ENCODE data around the gene TNS4. TPM values are rescaled to one million over a fixed set of nuclear protein-coding genes. Genes with fewer than 3 reads are reported as not detected.
"Not testable (repeated sequence)": the region's sequence is repeated elsewhere in the genome, so short reads cannot be mapped to it uniquely, and the experiment has no call there.

The TNS4 gene
- total RNA-seq: 0.21 TPM

- no peak within 1 kb of the TSS for H3K4me3 ChIP-seq (ENCODE audit: low read length)
- no peaks in the 10 kb centered on the region for H3K9me3 ChIP-seq (ENCODE audit: low read depth, low read length)
- H3K27me3 ChIP-seq (ENCODE audit: insufficient read depth, low read length): peaks cover 3% of the 10 kb centered on the region
- H3K4me1 ChIP-seq (ENCODE audit: insufficient read depth, low read length): no peaks in the 10 kb centered on the region
Measured at GRCh38 chr17:40501499-40501911, at the start of gene TNS4. Gene TNS4, minus strand, starts transcription at chr17:40501623. Its CDS starts 5,198 bp downstream, at chr17:40496425.

DNA sequence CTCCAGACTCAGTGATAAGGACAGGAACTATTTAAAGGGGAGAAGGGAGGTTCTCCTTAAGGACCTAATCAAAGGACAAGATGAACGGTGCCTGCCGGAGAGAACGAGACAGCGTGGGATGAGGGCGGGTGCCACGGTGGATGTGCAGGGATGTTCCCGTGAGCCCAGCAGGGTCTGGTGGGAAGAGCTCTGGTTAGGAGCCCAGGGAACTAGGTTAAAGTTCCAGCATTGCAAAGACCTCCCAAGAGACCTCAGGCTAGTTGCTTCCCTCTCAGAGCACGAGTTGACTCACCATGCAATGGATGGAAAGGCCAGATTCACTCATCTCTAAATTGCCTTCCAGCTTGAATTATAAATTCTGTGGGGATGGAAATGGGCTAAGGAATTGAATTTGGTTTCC is 49.2 kb upstream of the TNS4 start:
- Histone ChIP-seq H3K9me3 (ENCODE audit: low read depth, low read length) (no peaks in the 10 kb centered on the region), H3K27me3 (ENCODE audit: insufficient read depth, low read length) (no peaks in the 10 kb centered on the region), H3K4me1 (ENCODE audit: insufficient read depth, low read length) (peaks cover 75% of the 10 kb centered on the region), H3K4me3 (ENCODE audit: low read length) (no peak overlapping the region)

- H3K4me3 ChIP-seq (ENCODE audit: low read length): no peak overlapping the region
- no peaks in the 10 kb centered on the region for H3K9me3 ChIP-seq (ENCODE audit: low read depth, low read length)
- peaks cover 61% of the 10 kb centered on the region for H3K4me1 ChIP-seq (ENCODE audit: insufficient read depth, low read length)
- H3K27me3 ChIP-seq (ENCODE audit: insufficient read depth, low read length): no peaks in the 10 kb centered on the region
Measured at GRCh38 chr17:40548982-40549685, 47.7 kb upstream of the TNS4 start.

- Histone ChIP-seq H3K4me1 (ENCODE audit: insufficient read depth, low read length) (peaks cover 57% of the 10 kb centered on the region), H3K27me3 (ENCODE audit: insufficient read depth, low read length) (no peaks in the 10 kb centered on the region), H3K9me3 (ENCODE audit: low read depth, low read length) (no peaks in the 10 kb centered on the region), H3K4me3 (ENCODE audit: low read length) (no peak overlapping the region)
Measured at GRCh38 chr17:40548491-40548981, 47.1 kb upstream of the TNS4 start.

DNA sequence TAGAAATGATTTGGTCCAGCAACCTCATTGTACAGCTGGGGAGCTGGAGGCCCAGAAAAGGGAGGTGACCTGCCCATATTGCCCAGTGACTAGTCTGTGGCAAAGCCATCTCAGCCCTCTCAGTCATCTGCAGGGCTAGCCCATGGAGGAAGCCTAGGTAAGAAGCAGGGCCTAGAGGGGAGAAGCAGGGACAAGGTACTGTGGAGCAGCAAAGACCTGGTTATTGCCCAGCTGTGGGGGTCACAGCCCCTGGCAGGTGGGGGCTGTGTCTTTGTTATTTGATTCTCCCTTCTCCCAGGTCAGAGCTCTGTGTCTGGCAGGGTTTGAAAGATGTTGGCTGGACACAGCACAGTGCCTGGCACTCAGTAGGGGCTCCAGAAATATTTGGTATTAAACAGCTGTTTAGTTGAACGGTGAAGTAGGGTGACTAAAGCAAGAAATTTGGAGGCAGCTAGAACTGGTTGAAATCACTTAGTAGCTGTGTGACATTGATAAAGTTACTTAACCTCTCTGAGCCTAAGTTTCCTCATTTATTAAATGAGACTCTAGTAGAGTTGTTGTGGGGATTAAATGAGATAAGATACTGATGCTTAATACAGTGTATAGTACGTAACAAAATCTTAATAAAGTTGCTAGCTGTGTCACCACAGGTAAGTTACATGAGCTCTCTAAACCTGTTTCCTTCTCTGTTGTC is 46.5 kb upstream of the TNS4 start:
- peaks cover 54% of the 10 kb centered on the region for H3K4me1 ChIP-seq (ENCODE audit: insufficient read depth, low read length)
- H3K27me3 ChIP-seq (ENCODE audit: insufficient read depth, low read length): no peaks in the 10 kb centered on the region
- H3K9me3 ChIP-seq (ENCODE audit: low read depth, low read length): no peaks in the 10 kb centered on the region
- no peak overlapping the region for H3K4me3 ChIP-seq (ENCODE audit: low read length)

DNA sequence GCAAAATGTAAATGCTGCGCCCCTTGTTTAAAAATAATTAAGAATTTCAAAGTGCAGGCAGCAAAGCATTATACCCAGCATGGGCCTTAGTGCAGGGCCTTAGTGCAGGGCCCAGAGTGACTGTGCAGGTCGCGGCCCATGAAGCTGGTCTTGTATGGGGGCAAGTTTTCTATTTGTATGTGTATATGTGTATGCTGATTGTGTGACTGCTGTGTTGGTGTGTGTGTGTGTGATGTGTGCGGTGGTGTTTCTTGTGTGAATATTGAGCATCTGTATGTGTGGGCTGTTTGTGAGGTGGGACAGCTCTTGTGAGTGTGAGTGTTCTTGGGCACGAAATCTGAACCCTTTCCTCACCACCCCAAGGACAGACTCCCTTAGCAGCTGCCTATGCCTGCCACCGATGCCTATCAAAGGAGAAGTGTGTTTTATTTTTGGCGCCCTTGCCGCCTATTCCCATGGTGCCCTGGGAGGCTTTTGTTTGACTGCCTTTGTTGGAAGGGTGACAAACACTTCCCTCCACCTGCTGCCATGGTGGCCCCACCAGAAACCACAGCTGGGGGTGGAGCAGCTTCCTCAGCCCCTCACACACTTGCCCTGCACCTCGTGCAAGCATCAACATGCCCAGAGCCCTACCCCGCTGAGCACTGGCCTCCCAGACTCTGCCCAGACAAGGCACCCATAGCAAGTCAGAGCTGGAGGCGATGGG is 45.8 kb upstream of the TNS4 start:
- no peak overlapping the region for H3K4me3 ChIP-seq (ENCODE audit: low read length)
- peaks cover 56% of the 10 kb centered on the region for H3K4me1 ChIP-seq (ENCODE audit: insufficient read depth, low read length)
- H3K27me3 ChIP-seq (ENCODE audit: insufficient read depth, low read length): no peaks in the 10 kb centered on the region

GRCh38 chr17:40546497-40546896 is 45.1 kb upstream of the TNS4 start:
- H3K27me3 ChIP-seq (ENCODE audit: insufficient read depth, low read length); H3K9me3 ChIP-seq (ENCODE audit: low read depth, low read length); H3K4me3 ChIP-seq (ENCODE audit: low read length): not testable (repeated sequence)
- H3K4me1 ChIP-seq (ENCODE audit: insufficient read depth, low read length): peaks cover 56% of the 10 kb centered on the region

More for the DNA sequence above, 45.8 kb upstream of the TNS4 start:
- H3K9me3 ChIP-seq (ENCODE audit: low read depth, low read length): no peaks in the 10 kb centered on the region

GRCh38 chr17:40545660-40546059 is 44.2 kb upstream of the TNS4 start:
- Histone ChIP-seq H3K4me1 (ENCODE audit: insufficient read depth, low read length) (peaks cover 59% of the 10 kb centered on the region), H3K9me3 (ENCODE audit: low read depth, low read length) (no peaks in the 10 kb centered on the region), H3K27me3 (ENCODE audit: insufficient read depth, low read length) (no peaks in the 10 kb centered on the region), H3K4me3 (ENCODE audit: low read length) (no peak overlapping the region)

- Histone ChIP-seq H3K9me3 (ENCODE audit: low read depth, low read length) (no peaks in the 10 kb centered on the region), H3K4me1 (ENCODE audit: insufficient read depth, low read length) (peaks cover 64% of the 10 kb centered on the region), H3K4me3 (ENCODE audit: low read length) (no peak overlapping the region), H3K27me3 (ENCODE audit: insufficient read depth, low read length) (no peaks in the 10 kb centered on the region)
Measured at GRCh38 chr17:40542558-40543411, 41.4 kb upstream of the TNS4 start.

- no peaks in the 10 kb centered on the region for H3K9me3 ChIP-seq (ENCODE audit: low read depth, low read length)
- H3K4me3 ChIP-seq (ENCODE audit: low read length): no peak overlapping the region
- H3K27me3 ChIP-seq (ENCODE audit: insufficient read depth, low read length): no peaks in the 10 kb centered on the region
- H3K4me1 ChIP-seq (ENCODE audit: insufficient read depth, low read length): peaks cover 60% of the 10 kb centered on the region
Measured at GRCh38 chr17:40541873-40542557, 40.6 kb upstream of the TNS4 start.

- peaks cover 65% of the 10 kb centered on the region for H3K4me1 ChIP-seq (ENCODE audit: insufficient read depth, low read length)
- H3K9me3 ChIP-seq (ENCODE audit: low read depth, low read length): no peaks in the 10 kb centered on the region
- no peaks in the 10 kb centered on the region for H3K27me3 ChIP-seq (ENCODE audit: insufficient read depth, low read length)
- H3K4me3 ChIP-seq (ENCODE audit: low read length): no peak overlapping the region
Measured at GRCh38 chr17:40541060-40541872, 39.8 kb upstream of the TNS4 start.

DNA sequence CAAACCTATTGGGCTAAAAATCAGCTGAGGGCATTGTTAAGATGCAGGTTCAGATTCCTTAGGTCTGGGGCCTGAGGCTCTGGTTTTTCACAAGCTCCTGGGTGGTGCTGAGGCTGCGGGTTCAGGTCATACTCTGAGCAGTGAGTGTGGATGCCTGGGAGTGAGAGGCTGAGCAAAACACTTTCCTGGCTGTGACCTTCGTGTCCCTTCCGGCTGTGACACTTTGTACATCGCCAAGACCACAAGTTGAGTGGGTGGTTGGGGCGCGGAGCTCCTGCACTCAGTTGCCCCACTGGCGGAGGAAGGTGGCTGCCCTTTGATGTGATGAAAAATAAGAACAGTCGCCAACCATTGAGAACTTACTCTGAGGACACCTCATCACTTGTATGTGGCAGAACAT is 39.0 kb upstream of the TNS4 start:
- no peaks in the 10 kb centered on the region for H3K9me3 ChIP-seq (ENCODE audit: low read depth, low read length)
- H3K4me3 ChIP-seq (ENCODE audit: low read length): no peak overlapping the region
- H3K4me1 ChIP-seq (ENCODE audit: insufficient read depth, low read length): peaks cover 69% of the 10 kb centered on the region
- H3K27me3 ChIP-seq (ENCODE audit: insufficient read depth, low read length): no peaks in the 10 kb centered on the region

- H3K4me3 ChIP-seq (ENCODE audit: low read length): no peak overlapping the region
- no peaks in the 10 kb centered on the region for H3K9me3 ChIP-seq (ENCODE audit: low read depth, low read length)
- H3K4me1 ChIP-seq (ENCODE audit: insufficient read depth, low read length): peaks cover 69% of the 10 kb centered on the region
- no peaks in the 10 kb centered on the region for H3K27me3 ChIP-seq (ENCODE audit: insufficient read depth, low read length)
Measured at GRCh38 chr17:40539711-40540411, 38.4 kb upstream of the TNS4 start.
